Peyer's patch (tissue), 4 donors: ENCODE measurements around the gene MYLK.

ENCODE experiments used
- POLR2A ChIP-seq, 2 donors: fragments of 450-650 bp; IDR thresholded peaks; one replicate each; pipeline ENCODE4 v1.5.1; 2017; ENCODE audit warnings: antibody characterized with exemption in 2 of 2, mild to moderate bottlenecking in 2 of 2, moderate library complexity in 2 of 2
- TF ChIP-seq, protein P1 (sequence below), 6 experiments: fragments of 450-650 bp in 4 of 6; fragments of 200-600 bp in 2 of 6; sonication (generic) in 1 of 6; IDR thresholded peaks; one replicate each; pipeline ENCODE4 v1.5.1; 2017 to 2019; ENCODE audit warnings: antibody characterized with exemption in 6 of 6, mild to moderate bottlenecking in 3 of 6, moderate library complexity in 1 of 6

DNA sequence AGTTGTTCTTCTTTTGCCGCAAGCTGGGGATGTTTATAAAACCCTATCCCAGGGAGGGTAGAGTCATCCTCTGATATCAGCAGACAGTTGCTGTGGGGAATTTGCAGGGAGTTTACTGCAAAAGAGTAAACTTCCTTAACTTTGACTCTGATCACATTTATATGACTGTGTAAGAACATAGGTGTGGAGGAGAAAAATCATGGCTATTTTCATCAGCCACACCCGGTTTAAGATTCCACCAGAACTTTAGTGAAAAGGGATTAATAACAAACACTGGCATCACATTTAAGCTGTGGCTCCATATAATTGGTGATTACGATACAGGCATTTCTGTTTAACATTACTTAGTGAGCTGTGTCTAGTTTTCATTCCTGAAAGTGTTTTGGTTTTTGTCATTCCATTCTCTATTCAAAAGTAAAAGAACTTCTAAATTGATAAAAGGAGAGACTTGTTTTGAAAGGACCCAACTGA is 143.1 kb downstream of the MYLK start:
- TF ChIP-seq, protein P1, sequence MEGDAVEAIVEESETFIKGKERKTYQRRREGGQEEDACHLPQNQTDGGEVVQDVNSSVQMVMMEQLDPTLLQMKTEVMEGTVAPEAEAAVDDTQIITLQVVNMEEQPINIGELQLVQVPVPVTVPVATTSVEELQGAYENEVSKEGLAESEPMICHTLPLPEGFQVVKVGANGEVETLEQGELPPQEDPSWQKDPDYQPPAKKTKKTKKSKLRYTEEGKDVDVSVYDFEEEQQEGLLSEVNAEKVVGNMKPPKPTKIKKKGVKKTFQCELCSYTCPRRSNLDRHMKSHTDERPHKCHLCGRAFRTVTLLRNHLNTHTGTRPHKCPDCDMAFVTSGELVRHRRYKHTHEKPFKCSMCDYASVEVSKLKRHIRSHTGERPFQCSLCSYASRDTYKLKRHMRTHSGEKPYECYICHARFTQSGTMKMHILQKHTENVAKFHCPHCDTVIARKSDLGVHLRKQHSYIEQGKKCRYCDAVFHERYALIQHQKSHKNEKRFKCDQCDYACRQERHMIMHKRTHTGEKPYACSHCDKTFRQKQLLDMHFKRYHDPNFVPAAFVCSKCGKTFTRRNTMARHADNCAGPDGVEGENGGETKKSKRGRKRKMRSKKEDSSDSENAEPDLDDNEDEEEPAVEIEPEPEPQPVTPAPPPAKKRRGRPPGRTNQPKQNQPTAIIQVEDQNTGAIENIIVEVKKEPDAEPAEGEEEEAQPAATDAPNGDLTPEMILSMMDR (IDR thresholded peaks at IDR 0.05): no peak
- TF ChIP-seq POLR2A (IDR thresholded peaks at IDR 0.05): no peak
